ENCODE data around the gene GAGE10. TPM values are rescaled to one million over a fixed set of nuclear protein-coding genes. Genes with fewer than 3 reads are reported as not detected.

GAGE10 gene
- total and polyA plus RNA-seq, 9 of the 15 experiments (the other 6 are each of a cell fraction or from before 2014, with no cell fraction given): 0.80 to 3.1 (median 0.96) TPM; not detected in 4

- TF ChIP-seq POLR2AphosphoS5 (IDR thresholded peaks at IDR 0.05; ENCODE audit: control insufficient read depth, insufficient read depth, low read depth, low read length) (no peak; the same call in 1 of the 2 replicates), POLR2A (conservative IDR thresholded peaks at IDR 0.05) (peak; percentile 77), MBD1 (CRISPR knock-in tag; IDR thresholded peaks at IDR 0.05) (no peak), EP300 (IDR thresholded peaks at IDR 0.05; ENCODE audit: low read length) (no peak), PHB2 (IDR thresholded peaks at IDR 0.05; ENCODE audit: low read depth) (no peak), RREB1 (CRISPR knock-in tag; IDR thresholded peaks at IDR 0.05) (no peak), EP400 (IDR thresholded peaks at IDR 0.05) (peak; percentile 54), SIN3A (IDR thresholded peaks at IDR 0.05; ENCODE audit: borderline replicate concordance in 2 of 2, control insufficient read depth in 1 of 2, low read depth in 2 of 2, low read length in 2 of 2) (no peak), CCNT2 (IDR thresholded peaks at IDR 0.05; ENCODE audit: borderline replicate concordance, extremely low read depth, insufficient read length, low read depth, low read length) (no peak), KLF10 (CRISPR knock-in tag; IDR thresholded peaks at IDR 0.05) (no peak), ZKSCAN1 (IDR thresholded peaks at IDR 0.05; ENCODE audit: low read depth, low read length) (no peak), ZNF407 (IDR thresholded peaks at IDR 0.05; ENCODE audit: low read depth) (no peak)
Measured at GRCh38 chrX:49269010-49269766, 34.3 kb upstream of the GAGE10 start (continued).
